ENCODE measurements around the gene SLC27A3. TPM values are rescaled to one million over a fixed set of nuclear protein-coding genes. Genes with fewer than 3 reads are reported as not detected.

The SLC27A3 gene
- total RNA-seq, 1 donor from 2014 or later: 315 TPM

DNA sequence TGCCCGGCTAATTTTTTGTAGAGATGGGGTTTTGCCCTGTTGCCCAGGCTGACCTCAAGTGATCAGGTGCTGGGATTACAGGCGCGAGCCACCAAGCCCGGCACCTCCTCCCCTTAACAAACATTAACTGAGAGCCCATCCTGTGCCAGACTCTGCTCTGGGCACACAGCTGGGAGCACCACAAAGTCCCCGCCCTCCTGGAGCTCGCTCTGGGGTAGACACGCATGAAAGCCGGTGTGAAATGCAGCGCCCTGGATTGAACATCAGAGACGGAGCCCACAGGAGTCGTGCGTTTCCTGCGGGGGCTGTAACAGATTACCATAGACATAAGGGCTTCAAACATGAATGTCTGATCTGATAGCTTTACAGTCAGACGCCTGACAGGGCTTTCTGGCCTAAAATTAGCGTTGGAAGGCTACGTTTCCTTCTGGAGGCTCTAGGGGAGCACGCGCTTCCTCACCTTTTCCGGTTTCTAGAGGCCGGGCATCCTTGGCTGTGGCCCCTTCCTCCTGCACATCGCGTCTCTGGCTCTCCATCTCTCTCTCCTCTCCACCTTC is 14.3 kb downstream of the SLC27A3 start:
- H3K36me3 ChIP-seq: no peaks in the 10 kb centered on the region
- intact Hi-C loops (cut with DNase I): loop anchor here (2.0 to 10.0 kb wide), 2 partner anchors 133 to 365 kb away; partner anchors contain the start of genes GATAD2B and NUP210L
- H3K4me1 ChIP-seq: peaks cover 0 to 15% of the 10 kb centered on the region in 2 donors
- no peak for DNase-seq (ENCODE audit: low spot score in 2 of 2)
- no peaks in the 10 kb centered on the region for H3K27me3 ChIP-seq
- TF ChIP-seq, protein P1, sequence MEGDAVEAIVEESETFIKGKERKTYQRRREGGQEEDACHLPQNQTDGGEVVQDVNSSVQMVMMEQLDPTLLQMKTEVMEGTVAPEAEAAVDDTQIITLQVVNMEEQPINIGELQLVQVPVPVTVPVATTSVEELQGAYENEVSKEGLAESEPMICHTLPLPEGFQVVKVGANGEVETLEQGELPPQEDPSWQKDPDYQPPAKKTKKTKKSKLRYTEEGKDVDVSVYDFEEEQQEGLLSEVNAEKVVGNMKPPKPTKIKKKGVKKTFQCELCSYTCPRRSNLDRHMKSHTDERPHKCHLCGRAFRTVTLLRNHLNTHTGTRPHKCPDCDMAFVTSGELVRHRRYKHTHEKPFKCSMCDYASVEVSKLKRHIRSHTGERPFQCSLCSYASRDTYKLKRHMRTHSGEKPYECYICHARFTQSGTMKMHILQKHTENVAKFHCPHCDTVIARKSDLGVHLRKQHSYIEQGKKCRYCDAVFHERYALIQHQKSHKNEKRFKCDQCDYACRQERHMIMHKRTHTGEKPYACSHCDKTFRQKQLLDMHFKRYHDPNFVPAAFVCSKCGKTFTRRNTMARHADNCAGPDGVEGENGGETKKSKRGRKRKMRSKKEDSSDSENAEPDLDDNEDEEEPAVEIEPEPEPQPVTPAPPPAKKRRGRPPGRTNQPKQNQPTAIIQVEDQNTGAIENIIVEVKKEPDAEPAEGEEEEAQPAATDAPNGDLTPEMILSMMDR (IDR thresholded peaks at IDR 0.05): no peak
- peak overlapping the region; percentile 38 to 60 for H3K4me3 ChIP-seq
- H3K9me3 ChIP-seq: no peaks in the 10 kb centered on the region
- H3K27ac ChIP-seq: peak overlapping the region; percentile 96

DNA sequence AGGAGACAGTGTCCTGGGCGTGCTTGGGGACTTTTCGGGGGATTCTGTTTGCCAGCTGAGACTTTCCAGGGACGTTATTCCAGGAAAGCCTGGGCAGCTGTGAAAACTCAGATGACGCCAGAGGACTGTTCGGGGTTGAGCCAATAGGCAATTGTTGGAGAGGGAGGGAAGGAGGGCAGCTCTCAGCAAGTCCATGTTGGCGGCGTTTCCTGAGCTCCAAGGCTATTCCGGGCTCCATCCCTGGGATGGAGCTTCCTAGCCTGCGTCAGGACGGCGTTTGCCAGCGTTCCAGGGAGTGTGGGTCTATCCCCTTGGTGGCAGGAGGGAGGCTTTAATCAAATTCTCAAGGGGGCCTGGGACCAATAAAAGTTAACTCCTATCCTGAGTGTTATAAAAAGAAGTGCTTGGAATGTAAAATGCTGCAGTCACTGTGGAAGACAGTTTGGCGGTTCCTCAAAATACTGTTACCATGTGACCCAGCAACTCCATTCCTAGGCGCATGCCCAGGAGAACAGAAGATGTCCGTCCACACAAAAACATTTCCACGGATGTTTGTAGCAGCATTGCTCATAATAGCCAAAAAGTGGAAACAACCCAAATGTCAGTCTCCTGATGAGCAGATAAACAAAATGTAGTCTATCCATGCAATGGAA is 15.2 kb downstream of the SLC27A3 start:
- intact Hi-C loops (cut with DNase I): loop anchor here (2.0 to 10.0 kb wide), 2 partner anchors 132 to 364 kb away; partner anchors contain the start of genes GATAD2B and NUP210L
- Histone ChIP-seq H3K9me3 (no peaks in the 10 kb centered on the region), H3K36me3 (no peaks in the 10 kb centered on the region), H3K27me3 (no peaks in the 10 kb centered on the region), H3K4me3 (peak overlapping the region; percentile 38 to 60), H3K27ac (peak overlapping the region; percentile 96), H3K4me1 (peaks cover 0 to 15% of the 10 kb centered on the region in 2 donors)
- DNase-seq (ENCODE audit: low spot score in 2 of 2): peak; percentile 58 to 95
- TF ChIP-seq, protein P1 (IDR thresholded peaks at IDR 0.05): no peak

DNA sequence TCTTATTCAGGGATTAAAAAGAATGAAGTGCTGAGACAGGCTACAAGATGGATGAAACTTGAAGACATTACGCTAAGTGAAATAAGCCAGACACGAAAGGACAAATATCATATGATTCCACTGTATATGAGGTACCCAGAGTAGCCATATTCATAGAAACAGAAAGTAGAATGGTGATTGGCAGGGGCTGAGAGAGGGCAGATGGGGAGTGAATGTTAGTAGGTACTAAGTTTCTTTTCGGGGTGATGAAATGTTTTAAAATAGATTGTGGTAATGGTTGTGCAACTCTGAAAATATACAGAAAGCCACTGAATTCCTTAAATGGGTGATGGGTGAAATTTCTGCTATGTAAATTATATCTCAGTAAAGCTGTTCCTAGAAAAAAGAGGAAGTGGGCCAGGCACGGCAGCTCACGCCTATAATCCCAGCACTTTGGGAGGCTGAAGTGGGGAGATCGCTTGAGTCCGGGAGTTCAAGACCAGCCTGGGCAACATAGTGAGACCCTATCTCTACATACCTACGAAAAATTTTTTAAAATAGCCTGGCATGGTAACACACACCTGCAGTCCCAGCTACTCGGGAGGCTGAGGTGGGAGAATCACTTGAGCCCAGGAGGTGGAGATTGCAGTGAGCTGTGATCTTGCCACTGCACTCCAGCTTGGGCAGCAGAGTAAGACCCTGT is 15.9 kb downstream of the SLC27A3 start:
- H3K27ac ChIP-seq: peak overlapping the region; percentile 96
- intact Hi-C loops (cut with DNase I): loop anchor here (2.0 to 10.0 kb wide), 2 partner anchors 132 to 364 kb away; partner anchors contain the start of genes GATAD2B and NUP210L
- H3K4me3 ChIP-seq: peak overlapping the region; percentile 38 to 60
- no peaks in the 10 kb centered on the region for H3K27me3 ChIP-seq
- H3K4me1 ChIP-seq: peaks cover 0 to 15% of the 10 kb centered on the region in 2 donors
- TF ChIP-seq, protein P1 (IDR thresholded peaks at IDR 0.05): no peak
- no peaks in the 10 kb centered on the region for H3K36me3 ChIP-seq
- no peaks in the 10 kb centered on the region for H3K9me3 ChIP-seq
- DNase-seq (ENCODE audit: low spot score in 2 of 2): no peak

DNA sequence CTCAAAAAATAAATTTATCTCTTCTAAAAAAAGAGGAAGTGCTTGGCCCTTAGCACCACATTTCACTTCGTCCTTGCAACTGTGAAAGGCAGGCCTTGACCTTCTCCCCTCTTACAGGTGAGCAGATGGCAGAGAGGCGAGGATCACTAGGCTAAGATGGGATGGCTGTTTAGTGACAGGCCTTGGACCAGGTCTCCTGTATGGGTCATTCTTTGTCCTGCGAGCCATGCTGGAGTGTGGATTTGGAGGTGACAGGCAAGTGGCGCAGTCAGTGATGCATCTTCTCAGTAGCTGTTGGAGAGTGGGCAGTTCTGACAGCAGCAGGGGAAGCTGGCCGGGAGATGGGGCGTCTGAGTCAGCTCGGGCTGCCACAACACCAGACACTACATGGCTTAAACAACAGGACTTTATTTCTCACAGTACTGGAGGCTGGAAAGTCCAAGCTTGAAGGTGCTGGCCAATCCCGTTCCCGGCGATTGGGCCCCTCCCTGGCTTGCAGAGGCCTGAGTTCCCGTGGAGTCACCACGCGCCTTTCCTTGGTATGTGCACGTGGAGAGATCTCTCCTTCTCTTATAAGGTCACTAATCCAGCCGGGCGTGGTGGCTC is 16.5 kb downstream of the SLC27A3 start:
- Histone ChIP-seq H3K36me3 (no peaks in the 10 kb centered on the region), H3K4me1 (peaks cover 0 to 15% of the 10 kb centered on the region in 2 donors), H3K9me3 (no peaks in the 10 kb centered on the region), H3K27me3 (no peaks in the 10 kb centered on the region), H3K4me3 (peak overlapping the region in 1 of 2 donors; percentile 60), H3K27ac (peak overlapping the region; percentile 96)
- TF ChIP-seq, protein P1 (IDR thresholded peaks at IDR 0.05): no peak
- no peak for DNase-seq (ENCODE audit: low spot score in 2 of 2)
- intact Hi-C loops (cut with DNase I): loop anchor here (2.0 to 10.0 kb wide), 2 partner anchors 131 to 363 kb away; partner anchors contain the start of genes GATAD2B and NUP210L

DNA sequence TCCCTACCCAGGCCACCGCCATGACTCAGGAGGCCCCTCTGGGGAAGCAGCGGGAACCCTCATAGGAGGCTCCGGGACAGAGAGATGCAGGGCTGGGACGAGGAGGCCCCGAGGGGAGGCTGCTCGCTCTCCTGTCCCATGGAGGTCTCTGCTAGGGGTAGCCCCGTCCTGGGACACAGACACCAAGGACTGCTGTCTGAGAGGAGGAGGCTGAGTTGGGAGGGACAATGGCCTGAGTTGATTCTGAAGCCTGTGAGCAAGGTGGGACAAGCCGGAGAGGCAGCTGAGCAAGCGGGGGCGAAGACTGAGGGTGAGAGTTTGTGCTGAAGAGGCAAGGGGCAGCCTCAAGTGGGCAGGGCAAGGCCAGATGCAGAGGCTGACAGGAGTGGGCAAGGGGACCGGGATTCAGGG is 17.4 kb downstream of the SLC27A3 start:
- Histone ChIP-seq H3K4me1 (peaks cover 0 to 15% of the 10 kb centered on the region in 2 donors), H3K36me3 (no peaks in the 10 kb centered on the region), H3K27me3 (no peaks in the 10 kb centered on the region), H3K9me3 (no peaks in the 10 kb centered on the region), H3K27ac (no peak overlapping the region), H3K4me3 (no peak overlapping the region)
- intact Hi-C loops (cut with DNase I): loop anchor here (10.0 kb wide), 1 partner anchor 362 kb away; the partner anchor contains the start of gene NUP210L
- TF ChIP-seq, protein P1 (IDR thresholded peaks at IDR 0.05): no peak
- no peak for DNase-seq (ENCODE audit: low spot score in 2 of 2)

All from ascending aorta (tissue), 2 donors.